Loucy (cell line): ENCODE measurements around the gene METTL6.

Experiments
- H2AFZ ChIP-seq: fragments of 200-600 bp; sonication (generic); 2 replicates; pipeline ENCODE4 v1.6.0; 2016; ENCODE audit warnings: antibody characterized with exemption, mild to moderate bottlenecking, low read length, moderate library complexity
- H3F3A ChIP-seq: fragments of 200-600 bp; 2 replicates; pipeline ENCODE4 v1.6.0; 2016; ENCODE audit warnings: antibody characterized with exemption, low read depth, mild to moderate bottlenecking
- H3K27me3 ChIP-seq: fragments of 200-600 bp; sonication (generic); 2 replicates; pipeline ENCODE4 v1.6.1; 2014; ENCODE audit warnings: low read length, mild to moderate bottlenecking; ENCODE audit not compliant: insufficient read depth, poor library complexity, severe bottlenecking
- H3K36me3 ChIP-seq: fragments of 200-600 bp; sonication (generic); 2 replicates; pipeline ENCODE4 v1.6.1; 2016; ENCODE audit warnings: low read length; ENCODE audit not compliant: insufficient read depth
- H3K4me1 ChIP-seq: fragments of 200-600 bp; sonication (generic); 2 replicates; pipeline ENCODE4 v1.5.1; 2014; ENCODE audit warnings: low read length, mild to moderate bottlenecking; ENCODE audit not compliant: insufficient read depth, poor library complexity, severe bottlenecking
- H3K4me2 ChIP-seq: fragments of 200-600 bp; sonication (generic); 2 replicates; pipeline ENCODE4 v1.6.0; 2014; ENCODE audit warnings: antibody characterized with exemption, low read length, low read depth, mild to moderate bottlenecking; ENCODE audit not compliant: poor library complexity, severe bottlenecking
- H3K4me3 ChIP-seq: fragments of 200-600 bp; sonication (generic); 2 replicates; pipeline ENCODE4 v1.5.1; 2014; ENCODE audit warnings: low read length, mild to moderate bottlenecking, mixed read lengths; ENCODE audit not compliant: poor library complexity, severe bottlenecking
- H3K79me2 ChIP-seq: fragments of 200-600 bp; sonication (generic); 2 replicates; pipeline ENCODE4 v1.6.1; 2014; ENCODE audit warnings: low read length; ENCODE audit not compliant: insufficient read depth
- H3K9ac ChIP-seq: fragments of 200-600 bp; sonication (generic); 2 replicates; pipeline ENCODE4 v1.6.0; 2014; ENCODE audit warnings: mild to moderate bottlenecking, low read depth, low read length, moderate library complexity; ENCODE audit not compliant: poor library complexity, severe bottlenecking
- H3K9me2 ChIP-seq: fragments of 200-600 bp; sonication (generic); replicated peaks from 2 replicates; pipeline ENCODE4 v1.6.1; 2016; ENCODE audit warnings: low read depth, low read length, mixed read lengths
- H3K9me3 ChIP-seq: fragments of 200-600 bp; sonication (generic); 2 replicates; pipeline ENCODE4 v1.6.1; 2014; ENCODE audit warnings: mild to moderate bottlenecking, antibody characterized with exemption, low read length, low read depth; ENCODE audit not compliant: insufficient read depth
- H4K20me1 ChIP-seq: fragments of 200-600 bp; sonication (generic); 2 replicates; pipeline ENCODE4 v1.6.0; 2014; ENCODE audit warnings: antibody characterized with exemption, low read length, mild to moderate bottlenecking; ENCODE audit not compliant: insufficient read depth, poor library complexity, severe bottlenecking
- CTCF ChIP-seq: fragments of 200-600 bp; sonication (generic); conservative IDR thresholded peaks from 2 replicates; pipeline ENCODE4 v1.5.1; 2014; ENCODE audit warnings: mild to moderate bottlenecking, antibody characterized with exemption, low read length
- EZH2phosphoT487 ChIP-seq: fragments of 200-600 bp; IDR thresholded peaks from 2 replicates; pipeline ENCODE4 v1.6.1; 2018; ENCODE audit warnings: antibody characterized with exemption, mild to moderate bottlenecking, moderate library complexity, borderline replicate concordance

The METTL6 gene

DNA sequence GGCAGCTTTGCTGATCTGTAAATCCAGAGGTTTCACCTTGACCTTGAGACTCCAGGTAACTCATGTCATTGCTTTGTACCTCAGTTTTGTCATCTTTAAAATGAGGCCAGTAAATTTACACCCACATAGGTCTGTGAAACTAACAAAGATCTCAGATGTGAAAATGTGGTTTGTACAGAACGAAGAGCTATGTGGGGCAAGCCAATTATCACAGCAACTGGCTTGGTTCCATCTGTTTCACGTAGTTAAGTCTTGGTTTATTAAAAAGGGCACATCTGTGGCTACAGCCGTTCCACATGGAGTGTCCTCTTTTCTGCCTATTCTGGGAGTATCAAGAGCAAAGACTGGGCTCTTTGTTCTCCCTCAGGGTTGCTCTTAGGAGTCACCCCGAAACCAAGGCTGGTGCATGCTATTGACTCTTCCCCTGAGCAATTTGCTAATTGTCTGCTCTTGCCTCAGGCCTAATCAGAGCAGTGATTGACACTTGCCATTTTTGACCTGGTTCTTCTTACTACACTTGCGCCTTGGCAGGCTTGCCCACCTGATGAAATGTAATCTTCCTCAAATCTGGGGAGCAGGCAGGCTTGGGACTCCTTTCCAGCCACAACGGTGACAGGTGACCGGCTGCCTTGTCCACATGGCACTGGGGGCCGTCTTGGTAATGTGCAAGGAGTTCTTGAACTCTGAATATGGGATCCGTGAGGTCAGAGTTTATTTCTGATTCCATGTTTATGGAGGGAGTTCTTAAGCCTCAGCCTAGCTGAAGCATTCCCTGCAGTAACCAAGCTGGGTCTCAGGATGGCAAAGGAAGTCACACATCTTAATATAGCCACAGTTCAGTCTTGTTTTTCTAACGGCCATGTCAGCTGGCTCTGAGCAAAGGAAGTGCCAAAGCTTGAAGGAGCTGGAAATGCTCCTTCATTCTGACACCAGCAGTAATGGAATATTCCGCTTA lies 40.2 kb upstream of the METTL6 start:
- no peak overlapping the region for H3K4me2 ChIP-seq
- no peaks in the 10 kb centered on the region for H3K9me3 ChIP-seq
- no peaks in the 10 kb centered on the region for H3K36me3 ChIP-seq
- H3K9ac ChIP-seq: no peak overlapping the region
- H3K9me2 ChIP-seq: no peaks in the 10 kb centered on the region
- no peak overlapping the region for H3K4me3 ChIP-seq
- no peaks in the 10 kb centered on the region for H3F3A ChIP-seq
- H3K79me2 ChIP-seq: no peaks in the 10 kb centered on the region
- no peaks in the 10 kb centered on the region for H4K20me1 ChIP-seq
- TF ChIP-seq EZH2phosphoT487 (no peak), CTCF (no peak)
- H3K4me1 ChIP-seq: peaks cover 12% of the 10 kb centered on the region
- H3K27me3 ChIP-seq: no peaks in the 10 kb centered on the region
- no peak overlapping the region for H2AFZ ChIP-seq

DNA sequence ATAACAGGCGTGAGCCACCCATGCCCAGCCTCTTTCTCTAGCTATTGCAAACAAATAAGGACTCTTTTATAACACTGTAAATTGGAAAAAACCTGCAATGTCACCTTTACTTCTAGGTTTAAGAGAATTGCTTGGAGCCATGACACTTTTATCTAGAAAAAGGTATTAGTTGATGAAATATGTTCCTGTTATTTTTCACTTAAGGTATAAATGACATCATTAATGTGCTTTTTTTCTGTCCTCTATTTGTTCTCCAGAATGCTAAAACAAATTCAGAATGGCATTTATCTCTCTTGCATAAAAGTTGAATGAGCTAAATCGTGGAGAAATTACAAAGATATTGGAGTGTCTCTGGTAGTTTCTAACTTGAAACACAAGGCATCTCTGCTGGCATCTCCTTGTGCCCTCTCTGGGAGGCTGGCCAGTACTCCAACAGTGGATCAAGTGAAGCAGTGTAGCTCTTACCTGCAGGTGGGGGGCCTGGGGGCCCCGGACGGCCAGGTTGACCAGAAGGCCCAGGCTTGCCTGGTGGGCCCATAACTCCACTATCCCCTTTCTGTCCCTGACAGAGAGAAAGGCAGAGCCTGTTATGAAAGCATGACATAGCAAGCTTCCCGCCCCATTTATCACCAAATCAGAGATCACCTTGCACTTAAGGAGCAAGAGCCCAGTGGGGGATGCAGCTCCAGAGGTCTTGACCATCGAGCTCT lies 38.7 kb upstream of the METTL6 start:
- Histone ChIP-seq H3K9me3 (no peaks in the 10 kb centered on the region), H3K9ac (no peak overlapping the region), H3K36me3 (no peaks in the 10 kb centered on the region), H3K9me2 (no peaks in the 10 kb centered on the region), H3K4me3 (no peak overlapping the region), H3K27me3 (no peaks in the 10 kb centered on the region), H3K4me2 (no peak overlapping the region), H3F3A (no peaks in the 10 kb centered on the region), H3K79me2 (no peaks in the 10 kb centered on the region), H3K4me1 (peaks cover 24% of the 10 kb centered on the region), H4K20me1 (no peaks in the 10 kb centered on the region), H2AFZ (no peak overlapping the region)
- no peak for TF ChIP-seq CTCF
- no peak for TF ChIP-seq EZH2phosphoT487

- TF ChIP-seq CTCF (no peak), EZH2phosphoT487 (no peak)
- Histone ChIP-seq H3K79me2 (no peaks in the 10 kb centered on the region), H3K4me1 (peaks cover 30% of the 10 kb centered on the region), H2AFZ (no peak overlapping the region), H3K9me3 (no peaks in the 10 kb centered on the region), H3K36me3 (no peaks in the 10 kb centered on the region), H3K9me2 (no peaks in the 10 kb centered on the region), H3K4me3 (no peak overlapping the region), H3F3A (no peaks in the 10 kb centered on the region), H3K4me2 (no peak overlapping the region), H4K20me1 (no peaks in the 10 kb centered on the region), H3K9ac (no peak overlapping the region), H3K27me3 (no peaks in the 10 kb centered on the region)
Measured at GRCh38 chr3:15462451-15462850, 35.1 kb upstream of the METTL6 start.
